ENCODE results near the gene CD47. TPM values are rescaled to one million over a fixed set of nuclear protein-coding genes. Genes with fewer than 3 reads are reported as not detected.

CD47 gene
- total RNA-seq, 4 donors from 2014 or later = 146 to 167 (median 160) TPM

- no peak overlapping the region for H3K27ac ChIP-seq
- H3K4me1 ChIP-seq = no peaks in the 10 kb centered on the region
- intact Hi-C loops (cut with DNase I) = no loop called here
- no peaks in the 10 kb centered on the region for H3K36me3 ChIP-seq
- TF ChIP-seq POLR2A (IDR thresholded peaks at IDR 0.05) (no peak), CTCF (IDR thresholded peaks at IDR 0.05) (no peak)
- no peak overlapping the region for H3K4me3 ChIP-seq (replicated peaks in 1 of 3)
- DNase-seq = no peak
- 62 to 75% methylated on average over 3 of the region's 3 CpGs for WGBS, 2 donors
- no peaks in the 10 kb centered on the region for H3K9me3 ChIP-seq
- H3K27me3 ChIP-seq = no peaks in the 10 kb centered on the region
These were observed 53.1 kb downstream of the CD47 start for GRCh38 chr3:108037770-108038169.

DNA sequence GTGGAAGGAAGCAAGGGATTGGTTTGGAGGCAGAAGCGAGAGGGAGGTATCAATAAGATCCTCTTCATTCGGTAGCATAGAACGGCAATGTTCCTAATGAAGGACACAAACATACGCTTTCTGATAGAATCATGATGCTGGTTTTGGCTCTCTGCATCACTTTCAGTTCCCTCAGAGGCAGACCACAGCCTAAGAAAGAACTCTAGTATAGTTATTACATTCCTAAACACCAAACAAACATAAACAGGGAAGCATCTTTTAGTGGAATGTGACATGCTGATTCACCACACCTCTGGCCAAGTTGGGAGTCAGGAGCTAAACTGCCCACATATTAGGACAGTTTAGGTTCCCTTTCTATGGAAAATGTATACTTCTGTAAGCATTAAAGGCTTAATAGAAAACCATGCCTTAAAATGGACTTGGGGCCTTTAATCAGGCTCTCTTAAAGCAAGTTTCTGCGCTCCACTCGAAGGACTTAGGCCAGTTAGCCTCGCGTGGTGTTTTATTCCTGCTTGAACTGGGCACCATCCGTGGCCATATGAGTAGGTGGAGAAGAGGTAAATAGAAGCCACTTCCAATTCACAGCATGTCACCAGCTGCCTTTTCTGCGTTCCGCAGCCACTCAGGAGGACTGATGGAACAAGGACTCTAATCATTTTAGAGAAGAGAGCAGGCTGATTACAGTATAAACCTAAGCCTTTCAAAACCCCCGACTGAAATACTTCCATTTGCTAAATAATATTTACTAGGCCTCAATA lies 53.7 kb downstream of the CD47 start:
- H3K27me3 ChIP-seq = no peaks in the 10 kb centered on the region
- no peaks in the 10 kb centered on the region for H3K36me3 ChIP-seq
- no peak for TF ChIP-seq CTCF (IDR thresholded peaks at IDR 0.05)
- no peak for TF ChIP-seq POLR2A (IDR thresholded peaks at IDR 0.05)
- intact Hi-C loops (cut with DNase I) = no loop called here
- H3K4me1 ChIP-seq = no peaks in the 10 kb centered on the region
- WGBS, 2 donors = 73% methylated on average over 12 of the region's 12 CpGs
- H3K27ac ChIP-seq = no peak overlapping the region
- H3K4me3 ChIP-seq (replicated peaks in 1 of 3) = no peak overlapping the region
- H3K9me3 ChIP-seq = no peaks in the 10 kb centered on the region
- no peak for DNase-seq

DNA sequence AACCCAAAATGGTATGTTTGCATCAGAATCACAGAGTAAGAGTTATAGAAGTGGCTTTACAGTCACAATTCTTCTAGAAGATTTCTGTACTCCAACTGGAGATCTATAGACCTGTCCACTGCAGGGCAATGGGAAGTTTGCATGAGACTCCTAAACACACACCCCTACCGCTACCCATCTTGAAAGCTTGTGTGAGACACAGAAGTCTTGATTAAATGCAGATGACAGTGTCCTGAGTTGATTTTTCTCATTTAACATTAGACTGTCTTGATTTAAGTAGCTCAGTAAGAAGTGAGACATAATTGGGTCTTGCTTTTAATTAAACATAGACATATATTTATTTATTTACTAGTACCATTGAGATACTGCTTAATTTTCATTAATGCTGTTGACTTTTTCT lies 54.4 kb downstream of the CD47 start:
- TF ChIP-seq POLR2A (IDR thresholded peaks at IDR 0.05) (no peak), CTCF (IDR thresholded peaks at IDR 0.05) (no peak)
- H3K27me3 ChIP-seq = no peaks in the 10 kb centered on the region
- intact Hi-C loops (cut with DNase I) = no loop called here
- no peak overlapping the region for H3K4me3 ChIP-seq (replicated peaks in 1 of 3)
- no peak for DNase-seq
- H3K27ac ChIP-seq = no peak overlapping the region
- no peaks in the 10 kb centered on the region for H3K36me3 ChIP-seq
- no peaks in the 10 kb centered on the region for H3K9me3 ChIP-seq
- H3K4me1 ChIP-seq = no peaks in the 10 kb centered on the region
- WGBS, 2 donors = 91 to 100% methylated on average over 1 of the region's 1 CpG

DNA sequence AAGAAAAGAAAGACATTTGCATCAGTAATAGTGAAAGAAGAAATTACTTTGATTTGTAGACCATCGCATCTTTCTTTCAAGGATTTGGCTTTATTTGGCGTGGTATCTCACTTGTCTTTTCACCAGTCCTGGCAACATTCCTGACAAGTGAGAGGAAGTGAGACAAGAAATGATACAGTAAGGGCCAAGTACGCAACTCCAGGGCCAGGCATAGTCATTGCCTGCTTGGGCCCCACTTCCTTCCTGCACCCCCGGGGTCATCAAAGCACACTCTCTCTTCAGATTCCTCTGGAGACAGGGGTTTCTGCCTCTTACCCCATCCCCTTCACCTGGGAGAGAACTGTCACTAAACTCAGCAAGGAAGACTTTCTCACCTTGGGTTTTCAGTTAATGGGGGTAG lies 55.1 kb downstream of the CD47 start:
- H3K9me3 ChIP-seq = no peaks in the 10 kb centered on the region
- intact Hi-C loops (cut with DNase I) = no loop called here
- H3K36me3 ChIP-seq = no peaks in the 10 kb centered on the region
- no peaks in the 10 kb centered on the region for H3K27me3 ChIP-seq
- WGBS, 2 donors = 72% methylated on average over 4 of the region's 4 CpGs
- H3K4me1 ChIP-seq = no peaks in the 10 kb centered on the region
- no peak overlapping the region for H3K27ac ChIP-seq
- no peak for DNase-seq
- no peak for TF ChIP-seq CTCF (IDR thresholded peaks at IDR 0.05)
- TF ChIP-seq POLR2A (IDR thresholded peaks at IDR 0.05) = no peak
- H3K4me3 ChIP-seq (replicated peaks in 1 of 3) = no peak overlapping the region

- no peaks in the 10 kb centered on the region for H3K36me3 ChIP-seq
- H3K4me1 ChIP-seq = no peaks in the 10 kb centered on the region
- intact Hi-C loops (cut with DNase I) = no loop called here
- H3K27ac ChIP-seq = no peak overlapping the region
- H3K27me3 ChIP-seq = no peaks in the 10 kb centered on the region
- no peaks in the 10 kb centered on the region for H3K9me3 ChIP-seq
- WGBS, 2 donors = 89 to 90% methylated on average over 2 of the region's 2 CpGs
- DNase-seq = no peak
- TF ChIP-seq POLR2A (IDR thresholded peaks at IDR 0.05) (no peak), CTCF (IDR thresholded peaks at IDR 0.05) (no peak)
- no peak overlapping the region for H3K4me3 ChIP-seq (replicated peaks in 1 of 3)
These were observed 58.9 kb downstream of the CD47 start for GRCh38 chr3:108031895-108032294.
